HG02973 (cell line): Measurements from ENCODE around the gene ZNF362.

Experiments
- ATAC-seq: cut with Tn5 transposase; IDR thresholded peaks from one replicate; pipeline ENCODE4 v1.9.1; 2021; ENCODE audit warnings: moderate library complexity; ENCODE audit not compliant: unreplicated experiment

Gene ZNF362

DNA sequence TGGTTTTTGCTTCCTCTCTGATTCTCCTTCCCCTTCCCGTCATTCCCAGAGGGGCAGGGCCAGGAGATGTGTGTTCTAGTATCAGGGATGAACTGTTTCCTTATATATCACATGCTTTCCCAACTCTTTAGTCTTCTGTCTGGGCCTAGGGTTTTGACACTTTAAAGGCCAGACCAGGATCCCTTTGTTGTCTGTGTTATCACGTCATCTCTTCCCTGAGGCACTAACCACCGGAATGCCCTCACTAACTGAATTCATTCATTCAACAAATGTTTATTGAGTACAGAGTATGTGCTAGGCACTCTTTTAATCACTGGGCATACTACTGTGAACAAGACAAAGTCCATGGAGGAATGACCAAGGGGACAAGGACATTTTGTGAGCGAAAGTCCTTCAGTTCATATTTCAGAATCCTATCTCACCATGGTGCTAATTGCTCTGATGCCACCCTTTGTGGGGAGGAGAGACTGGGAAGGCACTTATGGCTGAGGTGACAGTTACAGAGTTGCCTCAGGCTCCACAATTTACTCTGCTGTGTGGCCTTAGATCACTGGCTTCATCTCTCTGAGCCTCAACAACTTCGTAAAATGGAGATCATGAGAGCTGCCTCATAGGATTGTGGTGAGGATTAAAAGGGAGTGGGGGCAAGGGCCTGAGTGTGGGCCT lies 12.0 kb upstream of the ZNF362 start:
- ATAC-seq = no peak

DNA sequence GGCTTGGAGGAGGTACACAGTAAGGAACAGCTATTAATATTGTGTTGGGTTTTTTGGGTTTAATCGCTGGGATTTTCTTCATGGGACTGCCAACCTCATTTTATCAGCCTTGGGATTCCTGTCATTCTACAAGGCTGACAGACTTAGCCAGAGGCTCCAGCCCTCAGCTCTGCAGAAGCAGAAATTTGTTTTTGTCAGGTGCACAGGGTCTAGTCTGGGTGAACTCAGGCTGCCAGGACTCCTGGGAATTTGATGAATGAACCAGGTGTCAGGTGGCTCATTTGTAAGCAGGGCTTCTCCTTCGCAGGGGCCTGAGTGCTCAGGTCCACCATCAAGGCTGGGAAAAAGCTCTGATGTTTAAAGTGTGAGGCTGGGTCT lies 11.5 kb upstream of the ZNF362 start:
- no peak for ATAC-seq

DNA sequence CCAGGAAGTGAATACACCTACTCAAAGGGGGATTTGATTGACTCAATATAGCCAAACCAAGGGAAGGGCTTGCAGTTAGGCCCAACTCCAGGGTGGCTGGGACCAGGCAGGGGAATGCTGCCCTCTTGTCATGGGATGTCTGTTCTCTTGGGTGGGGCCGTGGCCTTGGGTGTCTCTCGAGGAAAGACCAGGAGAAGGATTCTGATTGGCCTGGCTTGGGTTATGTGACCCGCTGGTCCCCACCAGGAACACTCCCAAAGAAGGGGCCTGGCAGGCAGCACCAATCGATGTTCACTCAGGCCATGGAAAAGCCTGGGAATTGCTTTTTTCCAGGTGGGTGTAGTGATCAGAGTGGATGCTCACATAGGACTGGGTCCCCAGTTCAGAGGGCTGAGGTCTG lies 10.1 kb upstream of the ZNF362 start:
- ATAC-seq = no peak

DNA sequence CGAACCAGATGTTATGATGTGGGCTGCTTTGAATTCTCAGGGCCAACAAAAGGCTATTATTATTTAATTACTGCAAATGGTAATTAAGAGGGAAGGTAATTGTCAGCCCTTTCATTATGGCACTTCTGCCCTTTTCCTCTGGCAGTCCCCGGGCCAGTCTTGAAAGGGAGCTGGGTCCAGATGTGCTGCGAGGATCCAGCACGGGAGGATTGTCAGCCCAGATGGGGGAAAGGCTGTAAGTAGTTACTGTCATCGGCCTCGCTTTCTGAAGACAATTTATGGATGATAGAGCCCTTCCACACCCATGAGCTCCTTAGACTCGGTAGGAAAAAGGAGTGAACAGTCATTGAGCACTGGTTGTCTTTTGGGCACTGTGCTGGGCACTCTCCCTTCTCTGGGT lies 8.7 kb upstream of the ZNF362 start:
- ATAC-seq = no peak

DNA sequence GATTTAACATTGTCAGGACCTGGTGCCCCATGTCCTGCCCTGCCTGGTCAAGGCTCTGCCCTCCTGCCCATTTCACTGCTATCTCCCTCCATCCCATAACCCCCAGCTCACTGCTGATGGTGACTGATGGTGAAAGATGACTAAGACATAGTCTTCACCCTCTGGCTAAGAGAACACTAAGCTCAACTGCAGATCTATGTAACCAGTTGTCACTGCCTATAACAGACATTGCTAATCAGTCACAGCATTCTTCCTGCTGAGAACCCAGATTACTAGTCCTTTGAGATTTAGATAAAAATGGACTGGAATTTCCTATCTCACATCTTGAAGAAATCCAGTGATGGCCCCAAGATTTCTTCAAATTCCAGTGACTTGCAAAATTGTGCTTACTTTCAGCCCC lies 8.0 kb upstream of the ZNF362 start:
- no peak for ATAC-seq

DNA sequence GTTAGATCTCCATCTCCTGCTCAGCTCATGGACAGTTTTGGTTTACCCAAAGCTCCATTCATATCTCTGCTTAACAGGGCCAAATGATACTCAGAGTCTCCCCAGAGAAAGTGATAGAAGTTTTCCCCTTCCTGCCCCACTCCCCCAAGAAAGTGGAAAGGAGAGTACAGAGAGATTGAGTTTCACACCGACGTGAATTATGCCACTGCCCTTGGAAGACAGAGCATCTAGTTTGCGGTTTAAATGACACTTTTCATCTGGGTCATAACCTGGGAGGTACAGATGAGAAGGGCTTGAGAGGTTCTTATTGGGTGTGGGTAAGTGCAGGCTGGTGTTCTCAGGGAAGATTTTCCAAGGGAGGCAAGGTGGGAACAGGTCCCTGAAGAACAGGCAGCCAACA lies 6.9 kb upstream of the ZNF362 start:
- ATAC-seq = no peak

DNA sequence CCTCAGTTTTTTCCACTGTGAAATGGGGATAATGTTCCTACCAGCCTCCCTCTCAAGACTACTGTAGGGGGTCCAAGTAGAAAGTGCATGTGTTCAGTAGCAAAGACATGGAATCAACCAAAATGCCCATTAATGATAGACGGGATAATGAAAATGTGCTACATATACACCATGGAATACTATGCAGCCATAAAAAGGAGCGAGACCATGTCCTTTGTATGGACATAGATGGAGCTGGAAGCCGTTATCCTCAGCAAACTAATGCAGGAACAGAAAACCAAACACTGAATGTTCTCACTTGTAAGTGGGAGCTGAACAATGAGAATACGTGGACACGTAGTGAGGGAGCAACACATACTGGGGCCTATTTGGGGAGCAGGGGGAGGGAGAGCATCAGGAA lies 6.1 kb upstream of the ZNF362 start:
- ATAC-seq = no peak

DNA sequence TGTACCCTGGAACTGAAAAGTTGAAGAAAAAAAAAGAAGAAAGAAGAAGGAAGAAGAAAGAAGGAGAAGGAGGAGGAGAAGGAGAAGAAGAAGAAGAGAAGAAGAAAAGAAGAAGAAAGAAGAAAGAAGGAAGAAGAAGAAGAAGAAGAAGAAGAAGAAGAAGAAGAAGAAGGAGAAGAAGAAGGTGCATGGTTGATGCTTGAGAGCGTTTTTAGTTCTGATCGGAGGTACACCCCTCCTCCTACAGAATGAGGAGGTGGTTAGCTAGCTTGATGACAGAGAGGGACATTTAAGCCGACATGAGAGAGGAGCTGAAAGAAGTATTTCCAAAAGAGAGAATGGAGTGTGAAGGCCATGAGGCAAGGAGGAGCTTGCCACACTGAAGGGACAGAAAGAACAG lies 5.6 kb upstream of the ZNF362 start:
- no peak for ATAC-seq

DNA sequence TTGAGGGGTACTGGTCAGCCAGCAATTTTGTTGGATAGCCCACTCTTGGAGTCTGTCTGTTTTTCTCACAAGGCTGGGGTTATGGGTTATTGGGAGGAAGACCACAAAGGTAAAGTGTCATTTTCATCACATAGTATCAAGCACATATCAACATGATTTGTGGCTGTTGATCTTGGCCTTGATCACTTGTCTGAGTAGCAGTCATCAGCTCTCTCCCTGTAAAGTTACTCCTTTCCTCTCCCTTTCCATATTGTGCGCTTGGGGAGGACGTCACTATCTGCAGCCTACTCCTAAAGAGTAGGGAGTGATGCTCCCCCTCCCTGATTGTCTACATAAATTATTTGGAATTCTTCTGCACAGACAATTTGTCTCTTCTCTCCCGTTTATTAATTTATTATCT lies 1.8 kb upstream of the ZNF362 start:
- no peak for ATAC-seq

DNA sequence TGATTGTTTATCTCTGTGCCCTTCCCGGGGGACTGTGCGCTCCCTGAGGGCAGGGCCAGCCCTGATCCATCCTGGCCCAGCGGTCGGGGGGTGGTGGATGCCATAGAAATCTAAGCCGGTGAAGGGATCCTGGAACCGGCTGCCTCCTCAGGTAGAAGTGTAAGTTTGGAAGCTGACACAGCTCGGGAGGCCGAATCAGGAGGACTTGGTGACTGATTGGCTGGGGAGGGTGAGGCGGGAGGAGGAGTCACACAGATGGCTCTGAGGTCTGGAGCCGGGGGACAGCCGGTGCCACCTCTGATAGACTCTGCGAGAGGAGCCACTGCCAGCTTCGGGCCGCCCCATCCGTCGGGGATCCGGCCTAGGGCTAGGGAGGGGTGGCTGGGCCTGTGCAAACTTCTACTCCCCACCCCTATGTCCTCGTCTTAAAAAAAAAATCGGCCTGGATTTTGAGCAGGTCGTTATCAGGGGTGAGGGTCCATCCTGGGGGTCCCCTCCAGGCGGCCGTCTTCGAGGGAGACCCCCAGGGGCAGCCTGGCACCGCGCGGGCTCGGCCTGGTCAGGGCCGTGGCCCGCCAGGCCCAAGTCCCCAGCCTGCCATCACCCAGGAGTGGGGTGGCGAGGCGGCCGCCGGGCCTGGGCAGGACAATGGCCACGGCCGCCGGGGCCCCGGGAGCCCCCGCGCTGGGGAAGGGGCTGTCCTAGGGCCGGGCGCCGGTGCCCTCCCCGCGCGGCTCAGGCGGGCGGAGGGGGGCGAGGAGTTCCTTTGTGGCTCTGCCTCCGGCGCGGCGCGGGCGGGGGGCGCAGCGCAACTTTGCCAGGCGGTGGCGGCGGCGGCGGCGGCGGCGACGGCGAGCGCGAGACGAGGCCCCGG lies 708 bp upstream of the ZNF362 start:
- no peak for ATAC-seq

DNA sequence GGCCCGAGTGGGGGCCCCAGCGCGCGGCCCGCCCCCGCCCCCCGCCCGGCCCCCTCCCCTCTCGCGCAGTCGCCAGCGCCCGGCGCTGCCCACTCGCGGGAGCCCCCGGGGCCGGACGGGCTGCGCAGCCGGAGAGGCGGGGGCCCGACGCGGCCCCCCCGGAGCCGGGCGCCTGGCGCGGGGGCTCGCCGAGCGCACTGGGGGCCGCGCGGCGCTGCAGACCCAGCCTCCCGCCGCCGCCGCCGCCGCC lies 146 bp upstream of the ZNF362 start:
- ATAC-seq = no peak

DNA sequence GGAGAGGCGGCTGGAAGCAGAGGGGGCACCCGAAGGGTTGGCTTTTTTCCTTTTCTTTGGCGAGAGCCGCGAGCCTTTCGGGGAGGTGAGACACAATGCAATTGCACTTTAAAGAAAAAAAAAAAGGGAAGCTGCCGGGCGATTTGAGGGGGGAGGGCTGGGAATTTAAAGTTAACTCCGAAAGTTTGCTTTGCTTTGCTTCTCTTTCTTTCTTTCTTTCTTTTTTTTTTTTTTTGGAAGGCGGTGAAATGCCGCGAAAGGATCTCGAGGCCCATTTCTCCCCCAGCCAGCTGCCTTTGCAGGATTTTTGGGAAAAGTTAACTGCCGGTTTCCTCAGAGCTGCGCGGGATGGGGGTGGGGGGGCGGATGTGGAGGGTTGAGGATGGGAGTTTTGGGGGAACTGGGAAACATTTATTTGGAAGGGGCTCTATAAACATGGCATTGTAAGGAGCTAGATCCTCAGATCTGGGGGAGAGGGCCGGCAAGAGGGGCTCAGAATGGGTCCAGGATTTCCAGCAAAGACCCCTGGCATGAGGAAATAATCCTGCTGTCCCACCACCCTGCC lies 997 bp downstream of the ZNF362 start:
- ATAC-seq = no peak

DNA sequence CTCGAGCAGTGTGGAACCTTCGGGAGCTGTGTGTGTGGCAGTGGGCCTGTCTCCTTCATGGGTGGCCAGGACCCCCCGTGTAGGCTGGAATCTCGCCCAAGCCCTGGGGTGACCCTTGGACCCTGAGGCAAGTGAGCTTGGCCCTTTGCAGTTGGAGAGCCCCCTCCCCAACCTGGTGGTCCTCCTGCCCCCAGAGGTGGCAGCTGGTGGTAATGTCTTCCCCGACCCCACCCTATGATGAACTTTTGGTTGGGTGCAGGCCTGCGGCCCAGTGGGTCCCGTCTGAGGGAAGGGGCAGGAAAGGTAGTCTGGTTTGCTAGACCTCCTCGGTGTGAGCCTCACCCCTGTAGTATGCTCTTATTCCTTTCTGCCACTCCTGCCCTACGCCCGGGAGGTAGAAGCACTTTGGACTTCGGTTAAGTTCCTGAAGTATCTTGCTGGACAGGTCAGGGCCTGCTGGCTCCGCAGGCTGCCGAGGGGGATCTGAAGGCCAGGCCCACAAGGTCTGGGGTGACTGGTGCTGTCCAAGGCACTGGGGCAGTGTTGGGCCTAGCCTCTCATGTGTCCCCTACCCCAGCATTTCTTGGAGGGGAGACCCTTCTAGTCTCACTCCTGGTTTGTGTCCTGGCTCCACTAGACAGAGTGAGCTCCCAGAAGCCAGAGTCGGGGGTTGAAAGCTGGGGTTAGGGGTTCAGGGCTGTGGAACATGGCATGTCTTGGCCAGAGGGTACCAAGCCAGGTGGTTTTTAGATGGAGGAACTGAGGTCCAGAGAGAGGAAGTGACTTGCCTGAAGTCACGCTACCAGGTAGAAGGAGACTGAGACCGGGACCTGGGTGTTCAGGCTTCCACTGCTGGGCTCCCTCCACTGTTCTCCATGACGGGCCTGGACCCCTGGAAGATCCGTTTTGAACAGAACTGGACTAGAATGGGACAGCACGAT lies 1.8 kb downstream of the ZNF362 start:
- ATAC-seq = no peak

DNA sequence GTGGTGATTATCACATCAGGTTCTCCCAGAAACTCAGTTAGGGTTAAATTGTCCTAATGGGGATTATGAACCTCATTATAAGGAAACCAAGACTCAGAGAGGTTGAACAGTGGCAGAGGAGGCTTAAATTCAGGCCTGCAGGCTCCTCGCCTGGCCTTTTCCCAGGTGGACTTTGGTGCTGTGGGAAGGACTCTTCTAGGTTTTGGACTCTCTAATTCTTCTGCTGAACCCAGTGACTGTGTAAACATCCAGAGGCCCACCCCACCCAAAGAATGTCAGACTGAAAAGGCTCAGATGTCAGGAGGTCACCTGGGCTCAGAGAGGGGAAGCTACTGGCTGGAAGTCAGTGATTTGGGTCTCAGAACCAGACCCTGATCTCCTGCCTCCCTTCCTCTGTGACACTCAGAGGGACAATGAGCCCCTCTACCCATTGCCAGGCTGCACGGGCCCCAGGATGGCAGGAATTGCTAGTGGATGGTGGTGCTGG lies 2.5 kb downstream of the ZNF362 start:
- no peak for ATAC-seq

DNA sequence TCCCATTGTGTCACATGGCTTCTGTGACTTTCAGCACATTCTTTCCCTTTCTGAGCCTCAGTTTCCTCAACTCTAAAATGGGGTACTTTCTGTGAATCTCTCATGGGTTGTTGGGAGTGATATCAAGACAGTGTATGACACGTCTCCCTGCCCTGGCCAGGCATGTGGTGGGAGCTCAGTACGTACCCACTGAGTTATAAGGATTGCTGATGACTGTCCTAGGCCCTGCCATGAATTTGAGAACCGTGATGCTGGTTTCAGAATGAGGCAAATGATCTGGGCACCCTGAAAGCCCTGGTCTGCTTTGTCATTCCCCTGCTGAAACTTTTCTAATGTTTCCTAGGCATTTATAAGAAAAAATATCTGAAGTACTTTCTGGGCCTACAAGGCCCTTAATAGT lies 3.6 kb downstream of the ZNF362 start:
- no peak for ATAC-seq

DNA sequence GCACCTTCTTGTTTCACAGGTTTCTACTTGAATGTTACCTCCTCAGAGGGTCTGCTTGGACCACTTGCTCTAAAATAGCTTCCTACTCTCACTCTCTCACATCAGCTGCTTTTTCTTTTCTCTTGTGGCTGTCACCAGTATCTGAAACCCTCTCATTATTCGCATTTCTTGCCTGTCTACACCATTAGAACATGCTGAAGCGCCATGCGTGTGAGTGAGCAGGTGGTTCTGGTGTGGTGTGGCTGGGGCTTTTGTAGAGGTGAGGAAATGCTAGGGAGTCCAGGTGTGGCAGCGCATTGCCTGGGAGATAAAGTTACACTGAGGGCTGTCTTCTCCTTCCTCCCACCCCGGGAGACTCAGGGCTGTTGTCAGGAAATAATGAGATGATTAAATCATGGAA lies 4.1 kb downstream of the ZNF362 start:
- no peak for ATAC-seq

DNA sequence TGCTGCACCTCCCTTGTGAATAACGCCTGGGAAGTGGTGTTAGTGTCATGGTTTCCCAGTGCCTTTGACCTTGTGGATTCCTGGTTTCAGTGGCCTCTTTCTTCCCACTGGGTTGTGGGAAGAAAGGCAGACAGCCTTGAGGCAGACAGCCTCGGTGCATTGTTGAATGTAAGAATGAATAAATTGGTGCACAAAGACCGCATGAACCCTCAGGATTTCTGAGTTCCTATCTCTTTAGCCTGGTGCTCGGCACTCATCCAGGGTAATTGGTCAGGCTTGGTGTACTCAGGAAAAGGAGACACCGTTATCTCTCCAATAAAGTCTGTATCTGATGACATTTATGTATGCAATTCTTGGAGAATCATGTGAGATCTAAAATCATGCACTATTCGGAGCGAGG lies 5.1 kb downstream of the ZNF362 start:
- no peak for ATAC-seq

DNA sequence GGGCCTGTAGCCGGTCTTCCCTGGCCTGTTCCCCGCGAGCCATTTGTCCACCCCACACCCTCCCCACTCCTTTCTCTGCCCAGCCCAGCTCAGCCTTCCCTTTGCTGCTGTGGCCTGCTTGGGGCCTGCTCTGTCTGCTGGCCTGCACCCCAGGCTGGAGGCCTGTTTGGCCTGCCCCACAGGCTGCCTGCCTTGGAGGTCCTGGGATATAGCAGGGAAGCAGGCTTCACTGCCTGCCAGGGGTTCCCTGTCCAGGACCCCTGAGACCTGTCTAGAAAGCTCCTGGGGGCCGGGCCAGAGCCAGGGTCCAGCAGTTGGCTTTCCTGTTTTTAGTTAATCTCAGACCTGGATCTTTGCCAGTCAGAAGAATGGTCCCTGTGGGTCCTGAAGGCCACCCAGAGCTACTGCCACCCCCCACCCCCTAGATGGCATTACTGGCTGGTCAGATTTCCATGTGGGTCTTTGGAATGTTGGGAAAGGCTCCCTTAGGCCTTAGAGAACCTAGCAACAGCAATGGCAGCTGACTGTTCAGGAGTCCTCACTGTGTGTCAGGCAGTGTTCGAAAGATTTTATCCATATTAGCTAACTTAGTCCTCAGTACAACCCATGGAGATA lies 7.7 kb downstream of the ZNF362 start:
- ATAC-seq = no peak

DNA sequence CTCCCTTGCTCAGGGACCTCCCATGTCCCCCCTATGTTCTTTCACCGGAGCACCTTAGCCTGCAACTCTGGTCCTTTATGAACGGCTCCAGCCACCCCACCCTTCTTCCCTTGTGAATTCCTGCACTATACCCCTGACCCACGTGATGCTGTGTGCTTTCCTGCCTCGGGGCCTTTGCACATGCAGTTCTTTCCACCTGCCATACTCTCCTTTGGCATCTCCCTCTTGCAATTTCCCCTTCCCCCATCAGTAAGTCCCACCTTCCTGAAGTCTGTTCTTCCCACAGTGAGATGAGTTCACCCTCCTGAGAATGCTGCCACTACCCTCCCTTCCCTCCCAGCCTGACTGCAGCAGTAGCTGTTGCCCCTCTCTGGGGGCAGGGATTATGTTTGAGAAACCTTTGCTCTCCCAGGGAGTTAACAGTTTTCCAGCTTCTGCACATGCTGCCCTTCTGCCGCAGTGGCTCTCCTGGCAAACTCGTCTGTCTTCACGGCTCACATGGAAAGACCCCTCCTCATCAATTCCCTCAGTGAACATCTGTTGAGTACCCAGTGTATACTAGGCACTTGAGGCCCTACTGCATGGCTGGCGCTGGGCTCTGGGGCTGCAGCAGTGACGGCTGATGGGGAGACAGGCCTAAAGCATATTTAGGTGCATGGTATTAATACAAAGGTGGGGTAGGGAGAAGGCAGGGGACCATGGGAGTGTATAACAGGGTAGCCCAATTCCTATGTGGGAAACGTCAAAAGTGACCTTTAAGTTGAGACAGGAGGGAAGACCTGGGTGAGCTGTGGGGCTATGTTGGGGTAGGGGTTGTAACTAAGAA lies 9.7 kb downstream of the ZNF362 start:
- ATAC-seq = no peak

DNA sequence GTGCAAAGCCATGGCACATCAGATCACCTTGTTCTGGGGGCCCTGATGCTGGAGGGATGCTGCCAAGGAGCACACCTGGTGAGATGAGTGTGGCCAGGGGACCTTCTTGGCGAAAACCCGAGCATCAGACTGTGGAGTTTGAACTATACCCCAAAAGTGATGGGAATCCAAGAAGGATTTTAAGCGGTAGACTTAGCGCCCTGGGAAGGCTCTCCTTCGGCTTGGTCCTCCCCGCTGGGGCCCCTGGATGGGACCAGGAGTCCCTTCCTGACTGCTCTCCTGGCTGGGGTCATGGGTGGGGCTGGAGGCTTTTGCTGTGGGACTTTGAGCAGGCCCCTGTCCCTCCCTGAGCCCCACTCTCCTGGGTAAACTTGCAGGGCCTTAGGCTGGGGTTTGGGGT lies 10.5 kb downstream of the ZNF362 start:
- no peak for ATAC-seq
